D721Med (cell line): ENCODE measurements around the gene TMEM30A.

Source experiments
- DNase-seq: peaks from one replicate; pipeline ENCODE4 v3.0.0; 2011; ENCODE audit warnings: low spot score; ENCODE audit not compliant: insufficient read length
- FAIRE-seq: peaks from 2 replicates; lab custom pipeline; 2011; peaks lifted over from hg19 to GRCh38; lab: Jason Lieb, UNC
- CTCF ChIP-seq: IDR thresholded peaks from 2 replicates; pipeline ENCODE4 v1.5.1; 2012; ENCODE audit warnings: mild to moderate bottlenecking, control low read depth; ENCODE audit not compliant: insufficient read depth; ENCODE audit errors: missing control alignments

The TMEM30A gene

GRCh38 chr6:75284632-75285282 lies at the start of gene TMEM30A:
Gene TMEM30A, minus strand, starts transcription at chr6:75284792. Its CDS starts 154 bp downstream, at chr6:75284638.
- FAIRE-seq (peak; percentile 96), DNase-seq (peak; percentile 58)
- TF ChIP-seq CTCF: no peak

GRCh38 chr6:75333676-75334200 lies 49.1 kb upstream of the TMEM30A start:
- no peak for DNase-seq
- no peak for TF ChIP-seq CTCF
- no peak for FAIRE-seq

- TF ChIP-seq CTCF: no peak
- no peak for FAIRE-seq
- no peak for DNase-seq
Measured at GRCh38 chr6:75331151-75331550, 46.6 kb upstream of the TMEM30A start.

- TF ChIP-seq CTCF: no peak
- DNase-seq (no peak), FAIRE-seq (no peak)
Measured at GRCh38 chr6:75329703-75330102, 45.1 kb upstream of the TMEM30A start.

- no peak for DNase-seq
- no peak for TF ChIP-seq CTCF
- FAIRE-seq: no peak
Measured at GRCh38 chr6:75327807-75328206, 43.2 kb upstream of the TMEM30A start.

GRCh38 chr6:75326557-75327258 lies 42.1 kb upstream of the TMEM30A start:
- no peak for TF ChIP-seq CTCF
- FAIRE-seq (no peak), DNase-seq (no peak)

GRCh38 chr6:75318900-75319299 lies 34.3 kb upstream of the TMEM30A start:
- no peak for DNase-seq
- no peak for TF ChIP-seq CTCF
- no peak for FAIRE-seq
